Neural progenitor cell (in vitro differentiated cells): ENCODE measurements around the gene NKAIN1. TPM values are rescaled to one million over a fixed set of nuclear protein-coding genes. Genes with fewer than 3 reads are reported as not detected.

ENCODE experiments used
- DNase-seq: peaks from one replicate; pipeline ENCODE4 v3.0.0-alpha.2; 2016; ENCODE audit warnings: low spot score
- H2AFZ ChIP-seq: fragments of 200-600 bp; sonication (generic); replicated peaks from 2 replicates; pipeline ENCODE4 v1.6.1; 2016; ENCODE audit warnings: antibody characterized with exemption
- H3F3A ChIP-seq: fragments of 200-600 bp; sonication (generic); 2 replicates; pipeline ENCODE4 v1.6.1; 2016; ENCODE audit warnings: antibody characterized with exemption, low read depth
- H3K27ac ChIP-seq: fragments of 200-600 bp; sonication (generic); 2 replicates; pipeline ENCODE4 v1.5.1; 2016; ENCODE audit warnings: mild to moderate bottlenecking
- H3K27me3 ChIP-seq: fragments of 200-600 bp; sonication (generic); 2 replicates; pipeline ENCODE4 v1.6.1; 2016; ENCODE audit warnings: mild to moderate bottlenecking, moderate library complexity
- H3K36me3 ChIP-seq: fragments of 200-600 bp; sonication (generic); 2 replicates; pipeline ENCODE4 v1.5.1; 2016
- H3K4me1 ChIP-seq: fragments of 200-600 bp; sonication (generic); 2 replicates; pipeline ENCODE4 v1.6.1; 2016; ENCODE audit warnings: mixed run types
- H3K4me2 ChIP-seq: fragments of 200-600 bp; sonication (generic); 2 replicates; pipeline ENCODE4 v1.6.1; 2016
- H3K4me3 ChIP-seq: fragments of 200-600 bp; sonication (generic); 2 replicates; pipeline ENCODE4 v1.5.1; 2016
- H3K79me2 ChIP-seq: fragments of 200-600 bp; sonication (generic); 2 replicates; pipeline ENCODE4 v1.6.1; 2016; ENCODE audit warnings: low read depth
- H3K9ac ChIP-seq: fragments of 200-600 bp; sonication (generic); 2 replicates; pipeline ENCODE4 v1.6.1; 2016
- H3K9me3 ChIP-seq: fragments of 200-600 bp; sonication (generic); 2 replicates; pipeline ENCODE4 v1.5.1; 2016; ENCODE audit warnings: low read depth
- H4K20me1 ChIP-seq: fragments of 200-600 bp; sonication (generic); 2 replicates; pipeline ENCODE4 v1.6.1; 2016; ENCODE audit warnings: low read depth
- H3K27ac Mint-ChIP-seq: 3 replicates; pipeline ENCODE4 v1.8.0; 2021; ENCODE audit warnings: mixed read lengths
- H3K27me3 Mint-ChIP-seq: 2 replicates; pipeline ENCODE4 v1.8.0; 2022; ENCODE audit warnings: low read depth, mild to moderate bottlenecking, inconsistent platforms, moderate library complexity, mixed read lengths; ENCODE audit not compliant: insufficient read depth
- H3K36me3 Mint-ChIP-seq: 3 replicates; pipeline ENCODE4 v1.8.0; 2021; ENCODE audit warnings: mixed read lengths
- H3K4me1 Mint-ChIP-seq: 3 replicates; pipeline ENCODE4 v1.8.0; 2021; ENCODE audit warnings: mixed read lengths
- H3K4me3 Mint-ChIP-seq: 3 replicates; pipeline ENCODE4 v1.8.0; 2021; ENCODE audit warnings: mild to moderate bottlenecking, moderate library complexity, mixed read lengths
- H3K9me3 Mint-ChIP-seq: 3 replicates; pipeline ENCODE4 v1.8.0; 2020; ENCODE audit warnings: mixed read lengths
- EZH2 ChIP-seq: fragments of 200-600 bp; sonication (generic); IDR thresholded peaks from 2 replicates; pipeline ENCODE4 v1.6.1; 2017; ENCODE audit warnings: antibody characterized with exemption, mild to moderate bottlenecking, moderate library complexity
- EZH2phosphoT487 ChIP-seq: fragments of 200-600 bp; sonication (generic); IDR thresholded peaks from 2 replicates; pipeline ENCODE4 v1.6.1; 2017; ENCODE audit warnings: antibody characterized with exemption
- total RNA-seq: library from RNA; depleted of rRNA; stranded (reverse); fragments of >200 nt; gene quantifications from 2 replicates; pipeline ENCODE4 v1.2.3, GENCODE V29; 2015; ENCODE audit warnings: low replicate concordance
- TF ChIP-seq, protein P1 (sequence below): fragments of 200-600 bp; sonication (generic); IDR thresholded peaks from 2 replicates; pipeline ENCODE4 v1.5.1; 2017; ENCODE audit warnings: antibody characterized with exemption, mild to moderate bottlenecking

Gene NKAIN1
- total RNA-seq, 1 donor from 2014 or later, result 14.5 TPM

DNA sequence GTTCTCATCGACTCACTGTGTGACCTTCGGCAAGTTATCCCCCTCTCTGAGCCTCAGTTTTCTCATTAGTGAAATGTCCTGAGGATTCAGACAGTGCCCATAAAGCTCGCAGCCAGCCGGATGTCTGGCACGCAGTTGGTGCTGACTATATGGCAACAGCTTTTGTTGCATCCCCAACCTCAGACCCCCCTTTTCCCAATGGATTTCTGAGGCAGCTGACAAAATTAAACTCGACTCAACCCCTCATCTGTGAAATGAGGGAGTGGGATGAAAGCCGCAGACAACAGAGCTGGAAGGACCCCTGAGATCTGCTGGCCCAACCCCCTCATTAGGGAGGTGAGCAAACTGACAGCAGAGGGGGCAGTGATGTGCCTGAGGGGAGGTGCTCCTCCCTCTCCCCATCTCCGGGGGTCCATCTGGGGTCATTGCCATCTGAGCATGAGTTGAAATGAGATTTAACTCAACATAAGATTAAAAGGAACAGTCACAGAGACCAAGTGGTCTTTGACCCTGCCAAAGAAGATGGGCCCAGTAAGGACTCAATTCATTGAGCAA is 40.4 kb downstream of the NKAIN1 start:
- peaks cover 15% of the 10 kb centered on the region for H3K4me1 ChIP-seq
- peaks cover 47% of the 10 kb centered on the region for H3K4me1 Mint-ChIP-seq
- no peak overlapping the region for H2AFZ ChIP-seq
- peak; percentile 50 for DNase-seq
- H3K27me3 Mint-ChIP-seq, result peaks cover 6% of the 10 kb centered on the region
- no peaks in the 10 kb centered on the region for H3K79me2 ChIP-seq
- no peaks in the 10 kb centered on the region for H3K9me3 ChIP-seq
- no peak overlapping the region for H3K9ac ChIP-seq
- H4K20me1 ChIP-seq, result peaks cover 12% of the 10 kb centered on the region
- no peak overlapping the region for H3K4me3 ChIP-seq
- peaks cover 2% of the 10 kb centered on the region for H3K36me3 Mint-ChIP-seq
- peak overlapping the region; percentile 21 for H3K27ac Mint-ChIP-seq
- H3K27me3 ChIP-seq, result no peaks in the 10 kb centered on the region
- H3K36me3 ChIP-seq, result no peaks in the 10 kb centered on the region
- peak overlapping the region; percentile 34 for H3K4me2 ChIP-seq
- TF ChIP-seq EZH2phosphoT487 (no peak), EZH2 (no peak)
- TF ChIP-seq, protein P1, sequence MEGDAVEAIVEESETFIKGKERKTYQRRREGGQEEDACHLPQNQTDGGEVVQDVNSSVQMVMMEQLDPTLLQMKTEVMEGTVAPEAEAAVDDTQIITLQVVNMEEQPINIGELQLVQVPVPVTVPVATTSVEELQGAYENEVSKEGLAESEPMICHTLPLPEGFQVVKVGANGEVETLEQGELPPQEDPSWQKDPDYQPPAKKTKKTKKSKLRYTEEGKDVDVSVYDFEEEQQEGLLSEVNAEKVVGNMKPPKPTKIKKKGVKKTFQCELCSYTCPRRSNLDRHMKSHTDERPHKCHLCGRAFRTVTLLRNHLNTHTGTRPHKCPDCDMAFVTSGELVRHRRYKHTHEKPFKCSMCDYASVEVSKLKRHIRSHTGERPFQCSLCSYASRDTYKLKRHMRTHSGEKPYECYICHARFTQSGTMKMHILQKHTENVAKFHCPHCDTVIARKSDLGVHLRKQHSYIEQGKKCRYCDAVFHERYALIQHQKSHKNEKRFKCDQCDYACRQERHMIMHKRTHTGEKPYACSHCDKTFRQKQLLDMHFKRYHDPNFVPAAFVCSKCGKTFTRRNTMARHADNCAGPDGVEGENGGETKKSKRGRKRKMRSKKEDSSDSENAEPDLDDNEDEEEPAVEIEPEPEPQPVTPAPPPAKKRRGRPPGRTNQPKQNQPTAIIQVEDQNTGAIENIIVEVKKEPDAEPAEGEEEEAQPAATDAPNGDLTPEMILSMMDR, result no peak
- no peaks in the 10 kb centered on the region for H3K9me3 Mint-ChIP-seq
- peaks cover 5% of the 10 kb centered on the region for H3F3A ChIP-seq
- no peak overlapping the region for H3K27ac ChIP-seq
- peak overlapping the region; percentile 38 for H3K4me3 Mint-ChIP-seq

DNA sequence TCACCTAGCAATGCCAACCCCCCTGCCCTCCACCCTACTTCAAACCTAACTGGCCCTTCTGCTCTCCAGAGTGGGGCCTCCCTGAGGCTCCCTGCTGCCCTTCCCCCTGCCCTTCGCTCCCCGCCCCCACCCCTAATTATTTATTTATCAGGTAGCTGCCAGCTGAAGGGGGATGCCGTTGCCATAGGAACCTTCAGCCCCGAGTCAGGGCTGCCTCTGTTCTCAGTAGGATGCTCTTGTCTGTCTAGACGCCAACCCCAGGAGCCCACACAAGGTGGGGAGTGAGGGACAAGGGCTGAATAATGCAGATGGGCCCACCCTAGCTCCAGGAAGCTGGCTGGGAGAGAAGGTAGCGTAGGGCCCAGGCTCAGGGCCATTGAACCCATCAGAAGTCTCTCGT is 41.1 kb downstream of the NKAIN1 start:
- no peaks in the 10 kb centered on the region for H3K9me3 Mint-ChIP-seq
- no peaks in the 10 kb centered on the region for H3K36me3 ChIP-seq
- H3K4me1 ChIP-seq, result peaks cover 15% of the 10 kb centered on the region
- H3K9me3 ChIP-seq, result no peaks in the 10 kb centered on the region
- TF ChIP-seq EZH2phosphoT487 (no peak), EZH2 (no peak)
- TF ChIP-seq, protein P1, result no peak
- H3K9ac ChIP-seq, result no peak overlapping the region
- H3K27ac Mint-ChIP-seq, result peak overlapping the region; percentile 53
- H3K4me3 ChIP-seq, result no peak overlapping the region
- peaks cover 5% of the 10 kb centered on the region for H3F3A ChIP-seq
- no peaks in the 10 kb centered on the region for H3K27me3 ChIP-seq
- no peak overlapping the region for H3K27ac ChIP-seq
- H3K4me1 Mint-ChIP-seq, result peaks cover 52% of the 10 kb centered on the region
- H3K27me3 Mint-ChIP-seq, result peaks cover 3% of the 10 kb centered on the region
- peak; percentile 42 for DNase-seq
- no peaks in the 10 kb centered on the region for H3K79me2 ChIP-seq
- H4K20me1 ChIP-seq, result peaks cover 12% of the 10 kb centered on the region
- peaks cover 2% of the 10 kb centered on the region for H3K36me3 Mint-ChIP-seq
- peak overlapping the region; percentile 46 for H3K4me3 Mint-ChIP-seq
- H3K4me2 ChIP-seq, result peak overlapping the region; percentile 34
- H2AFZ ChIP-seq, result no peak overlapping the region

DNA sequence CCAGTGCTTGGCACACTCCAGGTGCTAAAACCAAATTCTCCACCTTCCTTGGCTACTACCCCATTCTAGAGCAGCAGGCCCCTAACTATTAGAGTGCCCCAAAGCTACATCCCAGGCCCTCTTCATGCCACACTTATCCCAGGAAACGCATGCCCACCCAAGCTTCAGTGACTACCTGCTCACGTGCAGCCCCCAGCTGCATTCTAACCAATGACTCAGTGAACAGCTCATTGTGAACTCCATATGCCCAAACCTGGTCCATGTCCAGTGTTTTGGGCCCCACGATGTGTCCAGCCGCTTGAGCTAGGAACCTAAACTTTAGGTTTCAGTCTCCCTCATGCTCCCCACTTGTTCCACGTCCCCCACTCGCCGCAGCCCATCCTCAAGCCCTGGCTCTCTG is 41.5 kb downstream of the NKAIN1 start:
- Histone ChIP-seq H3K79me2 (no peaks in the 10 kb centered on the region), H4K20me1 (peaks cover 12% of the 10 kb centered on the region), H2AFZ (no peak overlapping the region), H3K27ac (no peak overlapping the region), H3F3A (peaks cover 5% of the 10 kb centered on the region), H3K4me3 (no peak overlapping the region), H3K4me2 (no peak overlapping the region), H3K27me3 (no peaks in the 10 kb centered on the region), H3K4me1 (peaks cover 15% of the 10 kb centered on the region), H3K36me3 (no peaks in the 10 kb centered on the region), H3K9ac (no peak overlapping the region), H3K9me3 (no peaks in the 10 kb centered on the region)
- Mint-ChIP-seq H3K27me3 (peaks cover 2% of the 10 kb centered on the region), H3K27ac (peak overlapping the region; percentile 30), H3K9me3 (no peaks in the 10 kb centered on the region), H3K4me3 (peak overlapping the region; percentile 39), H3K4me1 (peaks cover 52% of the 10 kb centered on the region), H3K36me3 (peaks cover 2% of the 10 kb centered on the region)
- no peak for DNase-seq
- TF ChIP-seq, protein P1, result no peak
- TF ChIP-seq EZH2phosphoT487, result no peak
- no peak for TF ChIP-seq EZH2
